C4-2B (cell line): ENCODE measurements around the gene ZFYVE9.

Source experiments
- H3K27ac ChIP-seq: fragments of 450-650 bp; 2 replicates; pipeline ENCODE4 v1.5.1; 2017
- CTCF ChIP-seq: fragments of 450-650 bp; conservative IDR thresholded peaks from 2 replicates; pipeline ENCODE4 v1.5.1; 2017; ENCODE audit warnings: mild to moderate bottlenecking
- ZFX ChIP-seq: fragments of 450-650 bp; IDR thresholded peaks from 2 replicates; pipeline ENCODE4 v1.6.1; 2017

ZFYVE9 gene

GRCh38 chr1:52355436-52355835 is 213.5 kb downstream of the ZFYVE9 start:
- H3K27ac ChIP-seq = no peak overlapping the region
- no peak for TF ChIP-seq ZFX
- no peak for TF ChIP-seq CTCF

GRCh38 chr1:52355847-52356505 is 214.1 kb downstream of the ZFYVE9 start:
- TF ChIP-seq ZFX (no peak), CTCF (no peak)
- H3K27ac ChIP-seq = no peak overlapping the region

- TF ChIP-seq ZFX = no peak
- no peak for TF ChIP-seq CTCF
- H3K27ac ChIP-seq = no peak overlapping the region
Measured at GRCh38 chr1:52356818-52357355, 215.0 kb downstream of the ZFYVE9 start.

GRCh38 chr1:52357397-52357796 is 215.5 kb downstream of the ZFYVE9 start:
- H3K27ac ChIP-seq = no peak overlapping the region
- TF ChIP-seq CTCF = no peak
- TF ChIP-seq ZFX = no peak

GRCh38 chr1:52358851-52359497 is 217.1 kb downstream of the ZFYVE9 start:
- no peak overlapping the region for H3K27ac ChIP-seq

GRCh38 chr1:52359676-52360594 is 218.0 kb downstream of the ZFYVE9 start:
- no peak overlapping the region for H3K27ac ChIP-seq
- TF ChIP-seq ZFX = no peak
- no peak for TF ChIP-seq CTCF

More at GRCh38 chr1:52358851-52359497, 217.1 kb downstream of the ZFYVE9 start:
- TF ChIP-seq CTCF (no peak), ZFX (no peak)

GRCh38 chr1:52360595-52360968 is 218.7 kb downstream of the ZFYVE9 start:
- TF ChIP-seq CTCF (no peak), ZFX (no peak)
- no peak overlapping the region for H3K27ac ChIP-seq
